H1 (cell line): ENCODE measurements around the gene TRAPPC3. TPM values are rescaled to one million over a fixed set of nuclear protein-coding genes. Genes with fewer than 3 reads are reported as not detected.

ENCODE experiments used
- CTCF ChIA-PET: fragments of 300-600 bp; sonication (Branson Sonifier 250); formaldehyde crosslinking; loops from one replicate; lab custom pipeline; 2021; ENCODE audit not compliant: partially characterized antibody; lab: Charles Lee
- POLR2A ChIA-PET: fragments of 300-600 bp; sonication (Branson Sonifier 250); formaldehyde crosslinking; loops from one replicate; lab custom pipeline; 2021; ENCODE audit warnings: inconsistent platforms; ENCODE audit not compliant: partially characterized antibody; lab: Charles Lee
- DNase-seq, 2 experiments: peaks; one replicate each; pipeline versions ENCODE4 v3.0.0 to v3.0.0-alpha.2; 2010 to 2022; ENCODE audit warnings: low spot score in 2 of 2, low read depth in 1 of 2, mixed read lengths in 1 of 2
- FAIRE-seq: peaks from 2 replicates; lab custom pipeline; 2011; peaks lifted over from hg19 to GRCh38; lab: Jason Lieb, UNC
- H2AFZ ChIP-seq: 2 replicates; pipeline ENCODE4 v1.8.1; 2012; ENCODE audit warnings: low read length, inconsistent platforms
- H2AK5ac ChIP-seq: 2 replicates; pipeline ENCODE4 v1.6.1; 2013; ENCODE audit warnings: low read depth, low read length
- H2BK120ac ChIP-seq: replicated peaks from 2 replicates; pipeline ENCODE3; 2013; ENCODE audit warnings: low read depth, low read length, inconsistent platforms
- H2BK12ac ChIP-seq: 2 replicates; pipeline ENCODE4 v1.6.1; 2013; ENCODE audit warnings: low read depth, low read length
- H2BK15ac ChIP-seq: 2 replicates; pipeline ENCODE4 v1.6.1; 2013; ENCODE audit warnings: low read length
- H2BK20ac ChIP-seq: 2 replicates; pipeline ENCODE4 v1.6.1; 2013; ENCODE audit warnings: low read length
- H2BK5ac ChIP-seq: 2 replicates; pipeline ENCODE4 v1.6.1; 2013; ENCODE audit warnings: low read depth, low read length
- H3K14ac ChIP-seq: 2 replicates; pipeline ENCODE4 v1.6.1; 2013; ENCODE audit warnings: inconsistent platforms; ENCODE audit not compliant: insufficient read length
- H3K18ac ChIP-seq: 2 replicates; pipeline ENCODE4 v1.6.1; 2013; ENCODE audit warnings: low read length; ENCODE audit errors: extremely low read depth
- H3K23ac ChIP-seq: 2 replicates; pipeline ENCODE4 v1.6.1; 2013; ENCODE audit warnings: inconsistent platforms; ENCODE audit not compliant: insufficient read length
- H3K23me2 ChIP-seq: 2 replicates; pipeline ENCODE4 v1.6.1; 2013; ENCODE audit warnings: low read depth, low read length
- H3K27ac ChIP-seq: 2 replicates; pipeline ENCODE4 v1.6.1; 2011; ENCODE audit warnings: low read depth, low read length, inconsistent platforms
- H3K27me3 ChIP-seq, 4 experiments: replicated peaks in 1 of 4; 1 replicate in 1 of 4; 2 replicates in 3 of 4; pipeline versions ENCODE4 v1.6.1 to v1.8.1; 2011 to 2013; ENCODE audit warnings: low read length in 3 of 4, mild to moderate bottlenecking in 3 of 4, inconsistent platforms in 2 of 4, mixed read lengths in 2 of 4, moderate library complexity in 1 of 4; ENCODE audit not compliant: control insufficient read depth in 3 of 4, insufficient read depth in 3 of 4; ENCODE audit errors: extremely low read depth in 1 of 4
- H3K36me3 ChIP-seq, 4 experiments: 2 replicates each; pipeline versions ENCODE4 v1.6.1 to v1.8.1; 2011 to 2013; ENCODE audit warnings: mild to moderate bottlenecking in 4 of 4, low read length in 3 of 4, moderate library complexity in 2 of 4, control low read depth in 1 of 4, inconsistent platforms in 1 of 4; ENCODE audit not compliant: insufficient read depth in 4 of 4, control insufficient read depth in 2 of 4
- H3K4ac ChIP-seq: replicated peaks from 2 replicates; pipeline ENCODE3; 2013; ENCODE audit warnings: low read length, low read depth, mixed read lengths, inconsistent platforms; ENCODE audit not compliant: insufficient read length
- H3K4me1 ChIP-seq, 4 experiments: replicated peaks in 1 of 4; 1 replicate in 1 of 4; 2 replicates in 3 of 4; pipeline versions ENCODE4 v1.6.1 to v1.8.1; 2011 to 2013; ENCODE audit warnings: low read length in 3 of 4, inconsistent platforms in 2 of 4, mixed read lengths in 1 of 4; ENCODE audit not compliant: insufficient read depth in 4 of 4, control insufficient read depth in 3 of 4
- H3K4me2 ChIP-seq, 2 experiments: 2 replicates each; pipeline versions ENCODE4 v1.6.1 to v1.8.1; 2011 to 2013; ENCODE audit warnings: low read depth in 2 of 2, low read length in 2 of 2, control low read depth in 1 of 2, inconsistent platforms in 1 of 2, mild to moderate bottlenecking in 1 of 2; ENCODE audit not compliant: insufficient read depth in 1 of 2
- H3K4me3 ChIP-seq, 4 experiments: fragments of 200-600, 300-600 bp in 1 of 4; sonication (generic), shearing (Covaris generic), sonication (Bioruptor Twin) in 1 of 4; 2 replicates each; pipeline versions ENCODE4 v1.5.1 to v1.8.1; 2011 to 2016; ENCODE audit warnings: low read length in 4 of 4, low read depth in 3 of 4, control low read depth in 2 of 4, inconsistent platforms in 2 of 4, mild to moderate bottlenecking in 2 of 4, mixed read lengths in 1 of 4, moderate library complexity in 1 of 4; ENCODE audit not compliant: insufficient read depth in 2 of 4; ENCODE audit errors: extremely low read depth in 1 of 4
- H3K56ac ChIP-seq: replicated peaks from 2 replicates; pipeline ENCODE3; 2013; ENCODE audit warnings: low read depth, mild to moderate bottlenecking, mixed read lengths, low read length, inconsistent platforms; ENCODE audit not compliant: insufficient read length
- H3K79me1 ChIP-seq: 2 replicates; pipeline ENCODE4 v1.6.1; 2013; ENCODE audit warnings: low read depth, low read length, control low read depth
- H3K79me2 ChIP-seq, 2 experiments: 2 replicates each; pipeline versions ENCODE4 v1.6.1 to v1.8.1; 2012 to 2013; ENCODE audit warnings: low read length in 2 of 2, mild to moderate bottlenecking in 2 of 2, inconsistent platforms in 1 of 2; ENCODE audit not compliant: insufficient read depth in 2 of 2, control insufficient read depth in 1 of 2
- H3K9ac ChIP-seq, 4 experiments: replicated peaks in 1 of 4; 1 replicate in 1 of 4; 2 replicates in 3 of 4; pipeline versions ENCODE4 v1.6.1 to v1.8.1; 2011 to 2013; ENCODE audit warnings: low read depth in 3 of 4, low read length in 3 of 4, control low read depth in 2 of 4, mild to moderate bottlenecking in 2 of 4, moderate library complexity in 2 of 4, inconsistent platforms in 1 of 4; ENCODE audit errors: extremely low read depth in 1 of 4
- H3K9me3 ChIP-seq, 2 experiments: 2 replicates each; pipeline versions ENCODE4 v1.6.1 to v1.8.1; 2012 to 2013; ENCODE audit warnings: mild to moderate bottlenecking in 2 of 2, moderate library complexity in 2 of 2, control low read depth in 1 of 2, inconsistent platforms in 1 of 2, low read depth in 1 of 2, low read length in 1 of 2, mixed read lengths in 1 of 2; ENCODE audit not compliant: insufficient read depth in 2 of 2
- H4K20me1 ChIP-seq, 2 experiments: replicated peaks in 1 of 2; 2 replicates each; pipeline versions ENCODE3 to v1.8.1; 2011 to 2013; ENCODE audit warnings: inconsistent platforms in 2 of 2, low read length in 2 of 2, mild to moderate bottlenecking in 1 of 2; ENCODE audit not compliant: insufficient read depth in 2 of 2, control insufficient read depth in 1 of 2
- H4K5ac ChIP-seq: 2 replicates; pipeline ENCODE4 v1.6.1; 2013; ENCODE audit warnings: low read length, low read depth, mixed read lengths, inconsistent platforms; ENCODE audit not compliant: insufficient read length
- H4K8ac ChIP-seq: 2 replicates; pipeline ENCODE4 v1.8.0; 2013; ENCODE audit warnings: mild to moderate bottlenecking, moderate library complexity, low read length, inconsistent platforms; ENCODE audit not compliant: insufficient read depth; ENCODE audit errors: extremely low read depth
- H4K91ac ChIP-seq: replicated peaks from 2 replicates; pipeline ENCODE3; 2013; ENCODE audit warnings: low read length, mixed read lengths, inconsistent platforms; ENCODE audit not compliant: insufficient read length
- ASH2L ChIP-seq: fragments of 200-600, 300-600 bp; sonication (generic); IDR thresholded peaks from one replicate; pipeline ENCODE4 v1.7.1; 2017; ENCODE audit warnings: low read length
- CTBP2 ChIP-seq: IDR thresholded peaks from 2 replicates; pipeline ENCODE4 v1.7.0; 2011; ENCODE audit warnings: borderline replicate concordance, mild to moderate bottlenecking, moderate library complexity, mixed read lengths, low read length; ENCODE audit not compliant: insufficient read depth, insufficient read length
- EGR1 ChIP-seq: IDR thresholded peaks from 2 replicates; pipeline ENCODE4 v1.6.1; 2011; ENCODE audit warnings: low read depth, low read length, borderline replicate concordance
- KDM1A ChIP-seq: fragments of 200-600, 300-600 bp; sonication (generic); IDR thresholded peaks from 2 replicates; pipeline ENCODE4 v1.7.1; 2016; ENCODE audit warnings: mild to moderate bottlenecking, low read length, borderline replicate concordance
- KDM4A ChIP-seq: IDR thresholded peaks from one replicate; pipeline ENCODE4 v1.7.1; 2012; ENCODE audit warnings: low read depth, mild to moderate bottlenecking, moderate library complexity, low read length, inconsistent platforms; ENCODE audit not compliant: severe bottlenecking
- PHF8 ChIP-seq: fragments of 200-600 bp; sonication (generic); conservative IDR thresholded peaks from 2 replicates; pipeline ENCODE4 v1.7.1; 2012; ENCODE audit warnings: low read depth, mild to moderate bottlenecking, inconsistent platforms, low read length, moderate library complexity
- POLR2AphosphoS5 ChIP-seq: IDR thresholded peaks from 2 replicates; pipeline ENCODE4 v1.6.1; 2011; ENCODE audit warnings: low read depth, low read length
- RAD21 ChIP-seq, 2 experiments: IDR thresholded peaks in 1 of 2; conservative IDR thresholded peaks in 1 of 2; 2 replicates each; pipeline ENCODE4 v1.6.1; 2011; ENCODE audit warnings: low read depth in 2 of 2, low read length in 2 of 2, improper control_type of control experiment in 1 of 2, inconsistent platforms in 1 of 2, mild to moderate bottlenecking in 1 of 2, moderate library complexity in 1 of 2
- WGBS, 2 experiments: shearing (Covaris generic) in 1 of 2; methylation state at CpG; one replicate each; pipeline versions ENCODE4 v1.1.6 to v1.1.7; 2013 to 2015; ENCODE audit warnings: low lambda C conversion rate in 2 of 2, mixed read lengths in 2 of 2, inconsistent platforms in 1 of 2, low coverage in 1 of 2, missing lambda C conversion rate in 1 of 2; ENCODE audit not compliant: insufficient replicate concordance in 2 of 2, insufficient coverage in 1 of 2, insufficient read length in 1 of 2; ENCODE audit errors: extremely low coverage in 1 of 2, missing lambda C conversion rate in 1 of 2; 5-methylcytosine and 5-hydroxymethylcytosine counted together
- polyA plus RNA-seq, 7 experiments: library from polyadenylated mRNA; depleted of rRNA in 3 of 7; stranded (reverse) in 5 of 7; unstranded in 2 of 7; fragments of >200 nt in 5 of 7; fragments of 200-250 nt in 2 of 7; gene quantifications; 1 replicate in 5 of 7; 2 replicates in 1 of 7; 4 replicates in 1 of 7; pipeline versions ENCODE4 v1.2.1 to v1.2.3, GENCODE V29; 2011 to 2013; ENCODE audit warnings: missing spikeins in 2 of 7, mixed read lengths in 2 of 7
- total RNA-seq: library from RNA; stranded (reverse); fragmentation: NEBNext Ultra II Directional; extraction: Animal tissue kit (Norgen Biotek cat#: 25700); gene quantifications from 2 replicates; pipeline ENCODE4 v1.2.1, GENCODE V29; 2021
- TF ChIP-seq, protein P1 (sequence below): IDR thresholded peaks from 2 replicates; pipeline ENCODE4 v1.6.1; 2012; ENCODE audit warnings: inconsistent platforms
- TF ChIP-seq, protein P2 (sequence below): IDR thresholded peaks from 2 replicates; pipeline ENCODE4 v1.6.1; 2011; ENCODE audit warnings: low read depth, mild to moderate bottlenecking, low read length; ENCODE audit not compliant: insufficient read depth

Gene TRAPPC3
- total and polyA plus RNA-seq, 2 of the 8 experiments (the other 6 are each of a cell fraction or from before 2014, with no cell fraction given): 47.8 to 51.0 TPM

DNA sequence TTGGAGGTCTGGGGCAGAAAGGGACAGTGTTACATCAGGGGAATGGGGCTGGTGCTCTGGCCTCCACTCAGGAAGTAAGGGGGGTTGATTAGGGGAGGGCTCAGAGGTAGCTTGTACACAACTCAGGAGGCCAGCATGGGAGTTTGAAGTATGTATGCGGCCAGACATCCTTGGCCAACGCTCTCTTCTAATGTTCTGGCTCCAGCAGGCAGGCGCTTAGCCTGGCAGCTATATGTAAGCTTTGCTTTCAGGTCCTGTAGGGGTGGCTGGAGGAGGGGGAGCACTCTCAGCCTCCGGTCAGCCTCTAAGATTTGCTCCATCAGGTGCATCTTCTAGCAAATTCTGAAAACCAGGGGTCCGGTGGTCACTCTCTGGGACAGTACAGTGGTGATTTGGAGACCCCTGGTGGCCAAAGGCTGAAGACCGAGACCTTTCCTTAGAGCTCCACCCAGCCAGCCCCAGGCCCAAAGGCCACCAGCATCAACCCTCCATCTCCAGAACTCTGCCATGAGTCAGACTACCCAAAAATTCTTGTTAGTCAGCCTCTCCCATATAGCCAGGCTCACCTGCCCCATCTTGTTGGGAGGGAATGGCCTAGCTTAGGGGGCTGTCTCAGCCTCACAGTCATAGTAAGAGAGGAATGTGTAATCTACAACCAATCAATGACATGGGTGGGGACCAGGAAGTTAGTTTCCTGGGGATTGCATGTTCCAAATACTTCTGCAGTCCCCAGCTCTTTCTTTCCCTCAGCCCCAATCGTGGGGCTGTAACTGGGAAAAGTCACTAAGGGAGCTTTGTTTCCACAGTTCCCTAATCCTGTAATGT lies 14.6 kb downstream of the TRAPPC3 start:
- Histone ChIP-seq H3K4me3 (no peak overlapping the region), H3K27ac (no peak overlapping the region), H2BK15ac (no peak overlapping the region; the same call in 1 of the 2 replicates), H3K18ac (no peak overlapping the region), H4K91ac (no peak overlapping the region), H2AFZ (no peak overlapping the region), H2BK120ac (no peak overlapping the region), H3K56ac (no peak overlapping the region), H3K4me2 (no peak overlapping the region), H3K9ac (no peak overlapping the region), H3K23ac (no peak overlapping the region), H3K4me1 (peaks cover 0 to 2% (median 0%) of the 10 kb centered on the region in 4 experiments; a peak in 2 of 7 replicates), H3K79me1 (no peaks in the 10 kb centered on the region), H3K27me3 (no peaks in the 10 kb centered on the region), H2AK5ac (no peak overlapping the region), H3K36me3 (peaks cover 0 to 3% (median 0%) of the 10 kb centered on the region in 4 experiments; a peak in 4 of 8 replicates), H4K20me1 (peaks cover 0 to 2% of the 10 kb centered on the region in 2 experiments), H4K8ac (0 out of 2 replicates have a peak overlapping the region, but pooled peaks have one; percentile 45), H3K23me2 (no peaks in the 10 kb centered on the region), H3K14ac (no peak overlapping the region), H2BK5ac (no peak overlapping the region), H3K9me3 (no peaks in the 10 kb centered on the region), H4K5ac (no peak overlapping the region), H2BK20ac (no peak overlapping the region; the same call in 1 of the 2 replicates), H3K79me2 (no peaks in the 10 kb centered on the region), H2BK12ac (no peak overlapping the region), H3K4ac (no peak overlapping the region)
- DNase-seq (peak in 1 of 2 experiments; percentile 90), FAIRE-seq (peak; percentile 60)
- ChIA-PET POLR2A (interaction anchor here (0.6 to 9.3 kb wide), 5 partner anchors 9 to 78 kb away, joined by 3 to 61 read pairs (median 6); partner anchors contain the start of gene TRAPPC3), CTCF (interaction anchor here (0.7 to 20.9 kb wide), 37 partner anchors 9 to 278 kb away, joined by 3 to 738 read pairs (median 4); partner anchors contain the start of genes ADPRS, MAP7D1, SH3D21 and THRAP3)
- WGBS, 2 experiments: 72% methylated on average over 7 of the region's 7 CpGs; no CpG with 5 or more reads in 1 of the 2 experiments
- TF ChIP-seq KDM4A (no peak), KDM1A (no peak), PHF8 (no peak), EGR1 (no peak), ASH2L (no peak), POLR2AphosphoS5 (no peak), CTBP2 (no peak), RAD21 (IDR thresholded peaks at IDR 0.05 in 1 of 2, conservative IDR thresholded peaks at IDR 0.05 in 1 of 2; ENCODE audit: low read depth in 2 of 2, low read length in 2 of 2) (peak; percentile 90 to 92)
- TF ChIP-seq, protein P1, sequence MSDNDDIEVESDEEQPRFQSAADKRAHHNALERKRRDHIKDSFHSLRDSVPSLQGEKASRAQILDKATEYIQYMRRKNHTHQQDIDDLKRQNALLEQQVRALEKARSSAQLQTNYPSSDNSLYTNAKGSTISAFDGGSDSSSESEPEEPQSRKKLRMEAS: no peak
- TF ChIP-seq, protein P2, sequence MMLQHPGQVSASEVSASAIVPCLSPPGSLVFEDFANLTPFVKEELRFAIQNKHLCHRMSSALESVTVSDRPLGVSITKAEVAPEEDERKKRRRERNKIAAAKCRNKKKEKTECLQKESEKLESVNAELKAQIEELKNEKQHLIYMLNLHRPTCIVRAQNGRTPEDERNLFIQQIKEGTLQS: no peak
